ENCODE results near the gene KIAA0232. TPM values are rescaled to one million over a fixed set of nuclear protein-coding genes. Genes with fewer than 3 reads are reported as not detected.

Gene KIAA0232
- total RNA-seq, 1 donor = 28.4 TPM

- peaks cover 76% of the 10 kb centered on the region for H3K4me1 ChIP-seq (ENCODE audit: insufficient read depth, low read length)
- H3K4me3 ChIP-seq (ENCODE audit: low read length) = no peak overlapping the region
- no peaks in the 10 kb centered on the region for H3K27me3 ChIP-seq (ENCODE audit: insufficient read depth, low read length)
- H3K9me3 ChIP-seq (ENCODE audit: low read depth, low read length) = no peaks in the 10 kb centered on the region
Observed at GRCh38 chr4:6918338-6918737, 135.8 kb downstream of the KIAA0232 start.

GRCh38 chr4:6920171-6920570 is 137.6 kb downstream of the KIAA0232 start:
- Histone ChIP-seq H3K4me3 (ENCODE audit: low read length) (no peak overlapping the region), H3K9me3 (ENCODE audit: low read depth, low read length) (no peaks in the 10 kb centered on the region), H3K27me3 (ENCODE audit: insufficient read depth, low read length) (no peaks in the 10 kb centered on the region), H3K4me1 (ENCODE audit: insufficient read depth, low read length) (peaks cover 76% of the 10 kb centered on the region)

GRCh38 chr4:6923507-6923906 is 141.0 kb downstream of the KIAA0232 start:
- no peak overlapping the region for H3K4me3 ChIP-seq (ENCODE audit: low read length)
- no peaks in the 10 kb centered on the region for H3K27me3 ChIP-seq (ENCODE audit: insufficient read depth, low read length)
- no peaks in the 10 kb centered on the region for H3K9me3 ChIP-seq (ENCODE audit: low read depth, low read length)
- H3K4me1 ChIP-seq (ENCODE audit: insufficient read depth, low read length) = peaks cover 76% of the 10 kb centered on the region

DNA sequence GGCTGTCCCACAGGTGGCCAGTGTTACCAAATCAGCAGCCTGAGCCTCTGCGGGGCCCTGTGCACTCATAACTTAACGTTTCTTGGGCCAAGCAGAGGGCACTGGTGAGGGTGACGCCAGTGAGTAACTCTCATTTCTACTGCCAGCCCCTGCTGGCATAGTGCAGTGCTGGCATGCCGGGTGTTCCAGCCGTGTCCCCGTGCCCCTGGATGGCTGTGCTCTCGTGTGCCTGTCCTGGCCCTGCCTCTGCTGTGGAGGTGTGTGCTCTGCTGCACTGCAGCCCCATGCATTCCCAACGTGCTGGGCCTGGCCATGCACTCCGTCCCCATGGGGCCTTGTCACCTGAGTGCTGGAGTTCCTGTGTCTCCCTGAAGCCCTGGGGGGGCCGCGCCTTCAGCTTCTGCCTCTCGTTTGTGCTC is 141.8 kb downstream of the KIAA0232 start:
- H3K27me3 ChIP-seq (ENCODE audit: insufficient read depth, low read length) = no peaks in the 10 kb centered on the region
- no peaks in the 10 kb centered on the region for H3K9me3 ChIP-seq (ENCODE audit: low read depth, low read length)
- H3K4me1 ChIP-seq (ENCODE audit: insufficient read depth, low read length) = peaks cover 77% of the 10 kb centered on the region
- no peak overlapping the region for H3K4me3 ChIP-seq (ENCODE audit: low read length)

GRCh38 chr4:6925357-6925836 is 142.9 kb downstream of the KIAA0232 start:
- no peaks in the 10 kb centered on the region for H3K27me3 ChIP-seq (ENCODE audit: insufficient read depth, low read length)
- H3K4me3 ChIP-seq (ENCODE audit: low read length) = peak overlapping the region; percentile 3
- peaks cover 79% of the 10 kb centered on the region for H3K4me1 ChIP-seq (ENCODE audit: insufficient read depth, low read length)
- H3K9me3 ChIP-seq (ENCODE audit: low read depth, low read length) = no peaks in the 10 kb centered on the region

DNA sequence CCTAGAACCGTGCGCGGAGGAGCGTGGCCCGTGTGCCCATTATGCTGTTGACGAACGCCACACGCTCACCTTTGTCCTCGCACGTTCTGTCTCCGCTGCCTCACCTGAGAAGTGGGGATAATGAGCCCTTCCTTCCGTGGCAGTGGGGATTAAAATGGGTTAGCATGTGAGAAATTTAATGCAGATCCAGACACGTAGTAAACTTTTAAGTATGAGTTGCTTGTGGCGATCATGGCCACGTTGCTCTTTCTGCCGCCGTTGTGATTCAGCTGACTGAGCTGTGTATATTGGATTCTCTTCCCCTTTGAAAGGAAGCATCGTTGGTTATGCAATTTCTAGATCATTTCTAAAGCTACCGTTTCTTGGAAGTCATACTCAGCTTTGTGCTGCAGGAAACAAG is 143.6 kb downstream of the KIAA0232 start:
- no peaks in the 10 kb centered on the region for H3K27me3 ChIP-seq (ENCODE audit: insufficient read depth, low read length)
- no peaks in the 10 kb centered on the region for H3K9me3 ChIP-seq (ENCODE audit: low read depth, low read length)
- H3K4me3 ChIP-seq (ENCODE audit: low read length) = no peak overlapping the region
- peaks cover 79% of the 10 kb centered on the region for H3K4me1 ChIP-seq (ENCODE audit: insufficient read depth, low read length)

GRCh38 chr4:6926681-6927478 is 144.4 kb downstream of the KIAA0232 start:
- Histone ChIP-seq H3K9me3 (ENCODE audit: low read depth, low read length) (no peaks in the 10 kb centered on the region), H3K4me3 (ENCODE audit: low read length) (no peak overlapping the region), H3K4me1 (ENCODE audit: insufficient read depth, low read length) (peaks cover 82% of the 10 kb centered on the region), H3K27me3 (ENCODE audit: insufficient read depth, low read length) (no peaks in the 10 kb centered on the region)

- no peaks in the 10 kb centered on the region for H3K27me3 ChIP-seq (ENCODE audit: insufficient read depth, low read length)
- H3K4me1 ChIP-seq (ENCODE audit: insufficient read depth, low read length) = peaks cover 91% of the 10 kb centered on the region
- H3K9me3 ChIP-seq (ENCODE audit: low read depth, low read length) = no peaks in the 10 kb centered on the region
- no peak overlapping the region for H3K4me3 ChIP-seq (ENCODE audit: low read length)
Observed at GRCh38 chr4:6928081-6928480, 145.6 kb downstream of the KIAA0232 start.

DNA sequence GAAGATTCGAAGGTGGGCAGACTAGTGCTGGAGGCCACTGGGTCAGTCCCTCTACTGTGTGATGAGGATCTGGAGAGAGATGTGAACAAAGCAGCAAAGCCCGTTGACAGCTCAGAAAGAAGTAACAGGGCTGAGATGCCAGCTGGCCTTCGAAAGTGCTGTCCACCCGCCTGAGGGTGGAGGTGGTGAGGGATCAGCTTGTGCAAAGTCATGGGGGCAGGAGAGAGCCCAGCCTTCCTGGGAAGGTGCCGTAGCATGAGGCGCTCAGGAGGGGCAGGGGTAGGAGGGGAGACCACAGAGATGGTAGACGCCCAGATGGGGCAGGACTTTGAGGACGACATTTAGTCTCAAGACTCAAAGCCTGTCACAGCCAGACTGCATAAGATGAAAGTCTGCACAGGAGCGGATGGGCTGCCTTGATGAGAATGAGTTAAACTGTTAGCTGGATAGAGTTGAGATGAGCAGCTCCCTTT is 146.8 kb downstream of the KIAA0232 start:
- no peaks in the 10 kb centered on the region for H3K27me3 ChIP-seq (ENCODE audit: insufficient read depth, low read length)
- H3K4me1 ChIP-seq (ENCODE audit: insufficient read depth, low read length) = peaks cover 83% of the 10 kb centered on the region
- no peaks in the 10 kb centered on the region for H3K9me3 ChIP-seq (ENCODE audit: low read depth, low read length)
- H3K4me3 ChIP-seq (ENCODE audit: low read length) = no peak overlapping the region

GRCh38 chr4:6929812-6930464 is 147.4 kb downstream of the KIAA0232 start:
- no peaks in the 10 kb centered on the region for H3K9me3 ChIP-seq (ENCODE audit: low read depth, low read length)
- no peak overlapping the region for H3K4me3 ChIP-seq (ENCODE audit: low read length)
- peaks cover 77% of the 10 kb centered on the region for H3K4me1 ChIP-seq (ENCODE audit: insufficient read depth, low read length)
- H3K27me3 ChIP-seq (ENCODE audit: insufficient read depth, low read length) = no peaks in the 10 kb centered on the region

- H3K4me1 ChIP-seq (ENCODE audit: insufficient read depth, low read length) = peaks cover 61% of the 10 kb centered on the region
Observed at GRCh38 chr4:6932475-6932874, 149.9 kb downstream of the KIAA0232 start.

DNA sequence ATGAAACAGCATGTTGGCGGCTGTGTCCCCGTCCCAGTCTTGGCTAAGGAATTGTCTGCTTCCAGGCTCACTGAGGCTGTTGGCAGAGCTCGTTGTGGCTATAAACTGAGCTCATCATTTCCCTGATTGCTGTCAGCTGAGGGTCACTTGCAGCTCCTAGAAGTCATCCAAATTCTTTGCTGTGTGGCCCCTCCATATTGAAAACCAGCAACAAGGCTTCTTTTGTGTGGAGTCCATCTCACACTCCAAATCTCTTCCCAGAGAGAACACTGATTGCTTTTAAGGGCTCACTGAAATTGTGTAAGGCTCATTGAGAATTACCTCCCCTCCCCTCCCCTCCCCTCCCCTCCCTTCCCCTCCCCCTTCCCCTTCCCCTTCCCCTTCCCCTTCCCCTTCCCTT is 150.4 kb downstream of the KIAA0232 start:
- Histone ChIP-seq H3K9me3 (ENCODE audit: low read depth, low read length) (no peaks in the 10 kb centered on the region), H3K4me1 (ENCODE audit: insufficient read depth, low read length) (peaks cover 61% of the 10 kb centered on the region)

More at GRCh38 chr4:6932475-6932874, 149.9 kb downstream of the KIAA0232 start:
- H3K9me3 ChIP-seq (ENCODE audit: low read depth, low read length) = no peaks in the 10 kb centered on the region
- H3K4me3 ChIP-seq (ENCODE audit: low read length) = no peak overlapping the region
- no peaks in the 10 kb centered on the region for H3K27me3 ChIP-seq (ENCODE audit: insufficient read depth, low read length)

More for the DNA sequence above, 150.4 kb downstream of the KIAA0232 start:
- Histone ChIP-seq H3K4me3 (ENCODE audit: low read length) (no peak overlapping the region), H3K27me3 (ENCODE audit: insufficient read depth, low read length) (no peaks in the 10 kb centered on the region)

Other genes with a start within 250 kb of the KIAA0232 start
- 16.7 TPM for gene MAN2B2, start 207.5 kb upstream of the KIAA0232 start, total RNA-seq
- gene MRFAP1, start 142.0 kb upstream of the KIAA0232 start, total RNA-seq = 77.9 TPM
- gene S100P, start 88.8 kb upstream of the KIAA0232 start, total RNA-seq = 0.31 TPM
- gene MRFAP1L1, start 72.9 kb upstream of the KIAA0232 start, total RNA-seq = 42.8 TPM
- 12.8 TPM for gene BLOC1S4, start 66.6 kb upstream of the KIAA0232 start, total RNA-seq
- 35.4 TPM for gene TBC1D14, start 127.1 kb downstream of the KIAA0232 start, total RNA-seq

All from mononuclear cell (primary cell).